Measurements from ENCODE around the gene PIK3CB.

DNA sequence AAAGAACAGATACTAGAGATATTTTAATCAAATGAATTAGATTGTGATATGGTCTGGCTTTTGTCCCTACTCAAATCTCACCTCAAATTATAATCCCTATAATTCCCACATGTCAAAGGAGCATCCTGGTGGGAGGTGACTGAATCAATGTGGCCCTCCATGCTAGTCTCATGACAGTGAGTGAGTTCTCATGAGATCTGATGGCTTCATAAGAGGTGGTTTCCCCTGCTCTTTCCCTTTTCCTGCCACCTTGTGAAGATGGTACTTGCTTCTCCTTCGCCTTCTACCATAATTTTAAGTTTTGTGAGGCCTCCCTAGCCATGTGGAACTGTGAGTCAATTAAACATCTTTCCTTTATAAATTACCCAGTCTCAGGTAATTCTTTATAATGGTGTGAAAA lies 143.4 kb downstream of the PIK3CB start:
- TF ChIP-seq, protein P1, sequence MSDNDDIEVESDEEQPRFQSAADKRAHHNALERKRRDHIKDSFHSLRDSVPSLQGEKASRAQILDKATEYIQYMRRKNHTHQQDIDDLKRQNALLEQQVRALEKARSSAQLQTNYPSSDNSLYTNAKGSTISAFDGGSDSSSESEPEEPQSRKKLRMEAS (IDR thresholded peaks at IDR 0.05; ENCODE audit: low read depth, low read length), result no peak
- no peak for TF ChIP-seq EP300 (IDR thresholded peaks at IDR 0.05; ENCODE audit: borderline replicate concordance in 1 of 2, control insufficient read depth in 1 of 2, low read depth in 2 of 2, low read length in 2 of 2)
- TF ChIP-seq, protein P2, sequence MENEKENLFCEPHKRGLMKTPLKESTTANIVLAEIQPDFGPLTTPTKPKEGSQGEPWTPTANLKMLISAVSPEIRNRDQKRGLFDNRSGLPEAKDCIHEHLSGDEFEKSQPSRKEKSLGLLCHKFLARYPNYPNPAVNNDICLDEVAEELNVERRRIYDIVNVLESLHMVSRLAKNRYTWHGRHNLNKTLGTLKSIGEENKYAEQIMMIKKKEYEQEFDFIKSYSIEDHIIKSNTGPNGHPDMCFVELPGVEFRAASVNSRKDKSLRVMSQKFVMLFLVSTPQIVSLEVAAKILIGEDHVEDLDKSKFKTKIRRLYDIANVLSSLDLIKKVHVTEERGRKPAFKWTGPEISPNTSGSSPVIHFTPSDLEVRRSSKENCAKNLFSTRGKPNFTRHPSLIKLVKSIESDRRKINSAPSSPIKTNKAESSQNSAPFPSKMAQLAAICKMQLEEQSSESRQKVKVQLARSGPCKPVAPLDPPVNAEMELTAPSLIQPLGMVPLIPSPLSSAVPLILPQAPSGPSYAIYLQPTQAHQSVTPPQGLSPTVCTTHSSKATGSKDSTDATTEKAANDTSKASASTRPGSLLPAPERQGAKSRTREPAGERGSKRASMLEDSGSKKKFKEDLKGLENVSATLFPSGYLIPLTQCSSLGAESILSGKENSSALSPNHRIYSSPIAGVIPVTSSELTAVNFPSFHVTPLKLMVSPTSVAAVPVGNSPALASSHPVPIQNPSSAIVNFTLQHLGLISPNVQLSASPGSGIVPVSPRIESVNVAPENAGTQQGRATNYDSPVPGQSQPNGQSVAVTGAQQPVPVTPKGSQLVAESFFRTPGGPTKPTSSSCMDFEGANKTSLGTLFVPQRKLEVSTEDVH (IDR thresholded peaks at IDR 0.05; ENCODE audit: low read depth, partially characterized antibody), result no peak
- TF ChIP-seq, protein P3, sequence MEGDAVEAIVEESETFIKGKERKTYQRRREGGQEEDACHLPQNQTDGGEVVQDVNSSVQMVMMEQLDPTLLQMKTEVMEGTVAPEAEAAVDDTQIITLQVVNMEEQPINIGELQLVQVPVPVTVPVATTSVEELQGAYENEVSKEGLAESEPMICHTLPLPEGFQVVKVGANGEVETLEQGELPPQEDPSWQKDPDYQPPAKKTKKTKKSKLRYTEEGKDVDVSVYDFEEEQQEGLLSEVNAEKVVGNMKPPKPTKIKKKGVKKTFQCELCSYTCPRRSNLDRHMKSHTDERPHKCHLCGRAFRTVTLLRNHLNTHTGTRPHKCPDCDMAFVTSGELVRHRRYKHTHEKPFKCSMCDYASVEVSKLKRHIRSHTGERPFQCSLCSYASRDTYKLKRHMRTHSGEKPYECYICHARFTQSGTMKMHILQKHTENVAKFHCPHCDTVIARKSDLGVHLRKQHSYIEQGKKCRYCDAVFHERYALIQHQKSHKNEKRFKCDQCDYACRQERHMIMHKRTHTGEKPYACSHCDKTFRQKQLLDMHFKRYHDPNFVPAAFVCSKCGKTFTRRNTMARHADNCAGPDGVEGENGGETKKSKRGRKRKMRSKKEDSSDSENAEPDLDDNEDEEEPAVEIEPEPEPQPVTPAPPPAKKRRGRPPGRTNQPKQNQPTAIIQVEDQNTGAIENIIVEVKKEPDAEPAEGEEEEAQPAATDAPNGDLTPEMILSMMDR (IDR thresholded peaks at IDR 0.05 in 2 of 3, conservative IDR thresholded peaks at IDR 0.05 in 1 of 3; ENCODE audit: control insufficient read depth in 2 of 3, extremely low read depth in 1 of 3, insufficient read depth in 1 of 3, low read depth in 3 of 3, low read length in 3 of 3), result no peak
